LNCaP clone FGC (cell line): Measurements from ENCODE around the gene EXOSC5.

Experiments
- DNase-seq: peaks from one replicate; pipeline ENCODE4 v3.0.0-alpha.2; 2011; ENCODE audit warnings: low read depth
- H3K4me3 ChIP-seq: 2 replicates; pipeline ENCODE4 v1.5.1; 2011; ENCODE audit warnings: mild to moderate bottlenecking, low read depth, low read length, control low read depth
- CTCF ChIP-seq: IDR thresholded peaks from 2 replicates; pipeline ENCODE4 v1.5.1; 2012; ENCODE audit warnings: mild to moderate bottlenecking; ENCODE audit not compliant: control insufficient read depth, insufficient read depth; ENCODE audit errors: extremely low read depth

EXOSC5 gene

GRCh38 chr19:41431426-41432386 is 34.5 kb upstream of the EXOSC5 start:
- H3K4me3 ChIP-seq, result no peak overlapping the region
- DNase-seq, result no peak
- TF ChIP-seq CTCF, result no peak

DNA sequence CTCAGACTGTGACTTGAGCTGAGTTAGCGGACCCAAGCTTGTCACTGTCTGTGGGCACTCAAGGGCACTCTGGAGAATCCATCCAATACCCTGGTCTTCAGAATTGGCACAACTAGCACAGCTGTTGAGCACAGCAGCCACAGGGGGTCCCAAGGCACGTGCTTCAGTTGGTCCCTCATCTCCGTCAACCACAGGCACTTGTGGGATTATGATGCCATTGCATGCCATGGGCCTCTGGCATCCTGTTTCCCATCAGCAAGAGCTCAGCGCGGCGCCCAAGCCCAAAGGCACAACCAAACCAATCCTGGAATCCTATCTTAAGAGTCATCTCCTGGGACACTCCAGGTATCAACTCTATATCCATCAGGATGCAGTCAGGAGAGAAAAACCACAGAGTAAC is 33.8 kb upstream of the EXOSC5 start:
- TF ChIP-seq CTCF, result no peak
- H3K4me3 ChIP-seq, result no peak overlapping the region
- DNase-seq, result no peak

- DNase-seq, result no peak
- TF ChIP-seq CTCF, result no peak
- H3K4me3 ChIP-seq, result no peak overlapping the region
Observed at GRCh38 chr19:41428481-41428859, 31.3 kb upstream of the EXOSC5 start.

DNA sequence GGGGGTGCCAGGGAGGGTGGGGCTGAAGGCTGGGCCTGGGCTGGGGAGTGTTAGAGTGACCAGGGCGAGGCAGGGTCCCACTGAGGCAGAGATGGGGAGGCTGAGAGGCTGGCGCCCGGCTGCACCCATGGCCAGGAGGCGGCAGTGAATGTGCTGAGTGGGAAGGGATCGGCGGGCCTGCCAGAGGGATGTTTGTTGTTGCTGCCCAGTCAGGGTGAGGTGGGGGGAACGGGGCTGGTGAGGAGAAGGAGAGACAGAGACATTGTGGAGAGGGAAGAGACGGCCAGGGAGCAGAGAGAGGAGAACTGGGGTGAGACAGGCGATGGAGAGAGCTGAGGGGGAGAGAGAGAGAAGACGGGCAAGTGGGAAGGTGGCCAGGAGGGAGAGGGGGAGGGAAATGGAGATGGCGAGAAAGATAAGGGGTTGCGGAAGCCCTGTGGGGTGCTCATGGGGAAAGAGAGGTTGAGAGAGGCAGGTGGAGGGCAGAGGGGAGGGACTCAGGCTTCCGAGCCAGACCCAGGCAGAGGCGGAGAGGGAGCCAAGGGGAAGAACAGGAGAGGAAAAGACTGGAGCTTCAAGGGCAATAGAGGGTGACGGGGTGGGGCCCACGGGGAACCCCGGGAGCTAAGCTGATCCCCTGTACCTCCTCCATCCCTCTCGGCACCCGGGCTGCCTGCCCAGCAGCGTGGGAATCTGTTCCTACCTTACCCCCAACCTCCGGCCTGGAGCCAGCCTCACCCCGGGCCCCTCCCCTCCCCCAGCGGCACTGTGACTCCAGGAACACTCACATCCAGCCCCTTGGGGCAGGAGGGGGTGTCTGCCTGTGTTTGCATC is 30.7 kb upstream of the EXOSC5 start:
- no peak for DNase-seq
- no peak for TF ChIP-seq CTCF
- no peak overlapping the region for H3K4me3 ChIP-seq

DNA sequence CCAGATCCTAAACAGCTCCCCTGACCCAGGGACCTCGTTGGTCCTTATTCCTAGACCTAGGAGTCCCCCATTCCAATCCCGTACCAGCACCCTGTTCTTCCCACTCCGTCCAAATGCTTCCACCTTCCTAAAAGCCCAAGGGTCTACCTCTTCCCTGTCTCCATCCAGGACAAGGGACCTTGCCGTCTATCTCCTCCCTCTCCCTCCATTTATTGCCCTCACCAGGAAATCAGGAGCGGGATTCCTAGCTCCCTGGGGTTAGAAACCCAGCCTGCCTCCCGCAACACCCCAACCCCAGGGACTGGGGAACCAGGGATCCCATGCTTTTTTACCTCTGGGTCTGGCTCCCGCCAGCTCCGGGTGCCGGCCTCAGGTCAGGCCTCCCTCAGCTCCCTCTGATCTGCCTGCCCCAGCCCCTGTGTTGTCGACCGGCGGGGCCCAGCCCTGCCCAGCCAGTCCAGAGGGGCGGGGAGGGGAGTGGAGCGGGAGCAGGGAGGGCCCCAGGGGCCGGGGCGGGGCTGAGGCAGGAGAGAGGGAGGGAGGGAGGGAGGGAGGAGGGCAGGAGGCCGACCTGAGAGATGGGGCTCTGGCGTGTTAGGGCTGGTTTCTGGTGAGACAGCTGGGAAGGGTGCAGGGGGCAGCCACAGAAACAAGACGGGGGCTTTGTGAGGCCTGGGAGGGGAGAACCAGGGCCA is 29.9 kb upstream of the EXOSC5 start, which contains the start of gene B3GNT8:
Gene B3GNT8 (minus strand): TSS at position 423 of the 695 bp plus-strand sequence. CDS start 596 bp downstream, outside the sequence.
- H3K4me3 ChIP-seq, result no peak within 1 kb of the TSS
- no peak for DNase-seq
- no peak for TF ChIP-seq CTCF

- no peak for DNase-seq
- no peak for TF ChIP-seq CTCF
- H3K4me3 ChIP-seq, result no peak overlapping the region
Observed at GRCh38 chr19:41426116-41426841, 29.1 kb upstream of the EXOSC5 start.
